Measurements from ENCODE around the gene HLA-DMA.

DNA sequence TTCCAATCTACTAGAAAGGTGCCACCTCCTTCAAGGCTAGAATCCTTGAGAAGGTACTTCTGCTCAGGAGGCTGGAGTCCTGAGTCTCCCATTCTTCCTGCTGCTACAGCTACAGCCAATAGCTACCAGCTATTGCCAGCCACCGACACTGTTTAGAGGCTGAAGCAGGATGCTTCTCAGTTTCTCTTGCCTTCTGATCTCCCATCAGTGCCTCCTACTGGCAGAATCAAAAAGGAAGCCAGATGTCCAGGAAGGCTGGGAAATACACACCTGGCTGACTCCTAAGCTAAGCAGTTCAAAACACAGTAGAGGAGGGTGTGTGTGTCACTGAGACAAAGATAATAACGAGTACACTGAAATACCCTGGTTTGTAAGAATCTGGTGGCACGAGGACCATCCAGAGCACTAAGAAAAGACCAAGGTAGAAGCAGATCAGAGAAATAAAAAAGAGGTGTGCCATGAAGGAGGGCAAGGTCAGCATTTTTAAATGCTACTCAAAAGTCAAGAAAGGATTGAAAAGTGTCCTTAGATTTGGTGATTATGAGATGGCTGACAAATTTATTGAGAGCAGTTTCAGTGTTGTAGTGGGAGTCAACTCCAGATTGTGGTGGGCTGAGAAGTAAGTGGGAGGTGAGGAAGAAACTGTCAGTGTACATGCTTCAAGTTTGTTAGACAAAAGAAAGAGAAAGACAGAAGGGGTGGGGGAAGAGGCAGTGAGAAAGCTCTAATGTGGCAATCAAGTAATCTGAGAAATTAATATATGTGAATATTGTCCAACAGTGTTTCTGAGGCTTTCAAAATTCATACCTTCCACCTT is 2.3 kb upstream of the HLA-DMA start:
- no peak for TF ChIP-seq EP300 (IDR thresholded peaks at IDR 0.05)
- no peak for TF ChIP-seq POLR2AphosphoS5 (IDR thresholded peaks at IDR 0.05)
- TF ChIP-seq, protein P1, sequence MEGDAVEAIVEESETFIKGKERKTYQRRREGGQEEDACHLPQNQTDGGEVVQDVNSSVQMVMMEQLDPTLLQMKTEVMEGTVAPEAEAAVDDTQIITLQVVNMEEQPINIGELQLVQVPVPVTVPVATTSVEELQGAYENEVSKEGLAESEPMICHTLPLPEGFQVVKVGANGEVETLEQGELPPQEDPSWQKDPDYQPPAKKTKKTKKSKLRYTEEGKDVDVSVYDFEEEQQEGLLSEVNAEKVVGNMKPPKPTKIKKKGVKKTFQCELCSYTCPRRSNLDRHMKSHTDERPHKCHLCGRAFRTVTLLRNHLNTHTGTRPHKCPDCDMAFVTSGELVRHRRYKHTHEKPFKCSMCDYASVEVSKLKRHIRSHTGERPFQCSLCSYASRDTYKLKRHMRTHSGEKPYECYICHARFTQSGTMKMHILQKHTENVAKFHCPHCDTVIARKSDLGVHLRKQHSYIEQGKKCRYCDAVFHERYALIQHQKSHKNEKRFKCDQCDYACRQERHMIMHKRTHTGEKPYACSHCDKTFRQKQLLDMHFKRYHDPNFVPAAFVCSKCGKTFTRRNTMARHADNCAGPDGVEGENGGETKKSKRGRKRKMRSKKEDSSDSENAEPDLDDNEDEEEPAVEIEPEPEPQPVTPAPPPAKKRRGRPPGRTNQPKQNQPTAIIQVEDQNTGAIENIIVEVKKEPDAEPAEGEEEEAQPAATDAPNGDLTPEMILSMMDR (IDR thresholded peaks at IDR 0.05) = peak in 1 of 4 experiments; percentile 13
- no peak for TF ChIP-seq POLR2A (IDR thresholded peaks at IDR 0.05)

All from sigmoid colon (tissue), 4 donors.